GM21786 (cell line): ENCODE measurements around the gene LHPP.
A peak's percentile ranks its signal among the peaks of the same experiment; 100 is the strongest.
"Not testable (repeated sequence)": the region's sequence is repeated elsewhere in the genome, so short reads cannot be mapped to it uniquely, and the experiment has no call there.

ENCODE experiments used
- ATAC-seq: cut with Tn5 transposase; IDR thresholded peaks from one replicate; pipeline ENCODE4 v1.9.1; 2021; ENCODE audit not compliant: unreplicated experiment

The LHPP gene

DNA sequence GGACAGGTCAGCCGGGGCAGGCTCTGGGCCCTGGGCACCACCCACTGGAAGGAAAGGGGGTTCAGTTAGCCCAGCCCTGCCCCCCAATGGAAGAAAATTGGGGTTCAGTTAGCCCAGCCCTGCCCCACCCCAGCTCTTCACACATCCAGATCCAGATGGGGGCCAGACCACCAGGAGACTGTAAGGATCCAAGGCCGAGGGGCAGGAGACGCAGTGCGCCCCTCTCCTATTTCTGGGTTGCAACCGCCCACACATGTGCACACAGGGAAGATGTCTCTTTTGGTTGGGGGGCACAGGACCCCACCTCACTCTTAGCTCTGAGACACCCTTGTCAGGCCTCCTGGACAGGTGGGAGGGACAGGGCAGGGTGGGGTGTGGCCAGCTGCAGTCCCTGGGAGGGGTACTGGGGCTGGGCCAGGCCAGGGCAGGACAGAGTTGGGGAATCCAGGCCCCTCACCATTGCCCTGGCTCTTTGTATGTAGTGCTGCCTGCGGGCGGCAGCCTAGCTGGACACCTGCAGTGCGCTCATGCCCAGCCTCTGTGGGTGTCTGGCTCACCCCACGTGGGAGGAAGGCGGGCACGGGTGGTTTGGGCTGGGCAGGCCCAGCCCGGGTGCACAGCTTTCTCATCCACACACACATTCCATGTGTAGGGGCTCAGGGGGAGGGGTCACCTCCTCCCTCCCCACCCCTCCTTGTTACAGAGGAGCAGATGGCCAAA lies 141.2 kb downstream of the LHPP start:
- ATAC-seq = no peak

DNA sequence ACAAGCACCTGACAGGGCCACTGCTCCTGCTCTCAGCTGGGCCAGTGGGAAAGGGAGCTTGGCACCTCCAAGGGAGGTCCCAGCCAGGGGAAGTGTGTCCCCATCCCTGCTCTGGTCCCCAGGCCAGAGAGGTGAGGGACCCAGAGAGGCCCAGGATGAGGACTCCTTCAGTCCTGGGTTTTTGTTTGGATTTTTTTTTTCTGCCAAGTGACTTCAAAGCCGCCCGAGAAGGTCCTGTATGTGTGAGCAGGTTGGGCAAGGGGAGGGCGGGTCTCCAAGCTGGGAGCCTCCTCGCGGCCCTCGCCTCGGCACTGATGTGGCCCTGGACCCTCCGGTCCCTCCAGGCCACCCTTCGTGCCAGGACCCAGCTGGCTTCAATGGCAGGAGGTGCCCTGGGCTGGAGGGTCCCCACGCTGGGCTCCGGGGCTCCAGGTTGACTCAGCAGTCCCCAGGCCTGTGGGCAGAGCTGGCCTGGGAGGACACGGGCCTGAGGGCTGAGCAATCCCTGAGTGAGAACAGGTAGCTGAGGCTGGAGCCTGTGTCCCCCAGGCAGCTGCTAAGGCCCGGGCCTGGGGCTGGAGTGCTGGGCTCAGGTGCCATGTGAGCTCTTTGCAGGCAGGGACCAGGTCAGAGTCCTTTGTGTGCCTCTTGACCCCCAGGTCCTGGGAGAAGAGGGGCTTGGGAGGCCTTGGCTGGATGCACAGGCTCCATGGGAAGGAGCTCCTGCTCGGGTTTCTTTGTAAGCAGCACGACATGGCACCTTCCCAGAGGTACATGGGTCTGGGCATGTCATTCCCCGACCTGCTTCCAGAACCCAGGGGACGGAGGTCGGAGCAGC lies 142.0 kb downstream of the LHPP start:
- ATAC-seq = no peak

DNA sequence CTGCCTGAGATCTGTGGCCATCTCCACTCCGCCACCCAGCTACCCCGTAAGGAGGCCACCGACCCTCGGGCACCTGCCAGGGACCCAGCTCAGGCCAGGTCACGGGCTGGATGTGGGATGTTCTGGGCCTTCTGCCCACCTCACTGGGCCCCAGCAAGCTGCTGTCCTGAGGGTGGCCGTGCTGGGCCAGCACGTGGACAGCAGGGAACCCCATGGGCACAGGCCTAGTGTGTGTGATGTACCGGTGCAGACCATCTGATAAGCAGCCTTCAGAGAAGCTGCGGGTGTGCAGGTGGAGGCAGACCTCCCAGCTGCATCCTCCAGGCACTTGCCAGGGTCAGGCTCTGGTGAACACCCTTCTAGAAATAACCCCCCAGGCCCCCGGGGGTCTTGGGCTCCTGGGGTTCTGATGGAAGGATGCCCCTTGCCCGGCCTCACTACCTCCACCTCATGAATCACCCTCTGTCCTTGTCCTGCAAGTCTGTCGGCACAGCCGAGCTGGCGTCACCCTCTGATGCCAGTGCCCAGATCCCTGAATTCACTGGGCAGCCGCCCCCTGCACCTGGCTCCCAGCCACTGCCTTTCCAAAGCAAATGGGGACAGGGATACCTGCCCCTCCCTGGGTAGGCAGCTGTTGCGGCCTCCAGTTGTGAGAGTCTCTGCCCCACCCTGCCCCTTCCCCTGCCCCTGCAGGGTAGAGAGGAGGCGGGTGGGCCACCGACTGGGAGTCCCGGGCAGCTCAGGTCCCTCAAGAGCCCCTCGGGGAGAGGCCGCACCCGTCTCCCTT lies 142.8 kb downstream of the LHPP start:
- no peak for ATAC-seq

DNA sequence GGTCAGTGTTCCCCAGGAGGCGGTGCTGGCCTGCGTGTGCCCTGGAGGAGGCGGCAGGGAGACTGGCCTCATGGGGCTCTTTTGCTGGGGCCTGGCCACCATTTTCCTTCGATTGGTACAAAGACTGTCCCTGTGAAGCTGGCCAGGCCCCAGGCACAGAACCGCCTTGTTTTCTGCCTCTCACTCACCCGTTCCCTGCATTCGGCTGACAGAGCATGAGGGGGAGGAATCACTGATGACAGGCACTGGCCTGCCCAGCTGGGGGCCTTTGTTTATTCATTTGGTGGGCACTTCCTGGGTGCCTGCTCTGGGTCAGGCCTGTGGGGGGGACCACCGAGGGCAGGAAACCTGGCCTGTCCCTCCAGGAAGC lies 143.4 kb downstream of the LHPP start:
- no peak for ATAC-seq

DNA sequence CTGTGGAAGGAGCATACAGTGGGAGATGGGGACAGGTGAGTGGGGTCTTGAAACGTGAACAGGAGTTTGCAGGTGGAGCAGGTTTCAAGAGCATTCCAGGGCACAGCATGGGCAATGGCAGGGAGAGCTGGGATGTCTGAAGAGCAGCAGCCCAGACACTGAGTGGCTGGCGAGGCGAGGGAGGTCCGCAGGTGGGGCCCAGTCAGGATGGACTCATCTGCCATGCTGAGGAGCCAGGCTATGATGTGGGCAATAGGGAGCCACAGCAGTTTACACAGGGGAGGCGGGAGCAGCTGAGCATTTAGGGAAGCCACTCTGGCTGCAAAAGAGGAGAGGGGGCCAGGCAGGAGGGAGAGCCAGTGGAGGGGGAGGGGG lies 143.8 kb downstream of the LHPP start:
- ATAC-seq = no peak

DNA sequence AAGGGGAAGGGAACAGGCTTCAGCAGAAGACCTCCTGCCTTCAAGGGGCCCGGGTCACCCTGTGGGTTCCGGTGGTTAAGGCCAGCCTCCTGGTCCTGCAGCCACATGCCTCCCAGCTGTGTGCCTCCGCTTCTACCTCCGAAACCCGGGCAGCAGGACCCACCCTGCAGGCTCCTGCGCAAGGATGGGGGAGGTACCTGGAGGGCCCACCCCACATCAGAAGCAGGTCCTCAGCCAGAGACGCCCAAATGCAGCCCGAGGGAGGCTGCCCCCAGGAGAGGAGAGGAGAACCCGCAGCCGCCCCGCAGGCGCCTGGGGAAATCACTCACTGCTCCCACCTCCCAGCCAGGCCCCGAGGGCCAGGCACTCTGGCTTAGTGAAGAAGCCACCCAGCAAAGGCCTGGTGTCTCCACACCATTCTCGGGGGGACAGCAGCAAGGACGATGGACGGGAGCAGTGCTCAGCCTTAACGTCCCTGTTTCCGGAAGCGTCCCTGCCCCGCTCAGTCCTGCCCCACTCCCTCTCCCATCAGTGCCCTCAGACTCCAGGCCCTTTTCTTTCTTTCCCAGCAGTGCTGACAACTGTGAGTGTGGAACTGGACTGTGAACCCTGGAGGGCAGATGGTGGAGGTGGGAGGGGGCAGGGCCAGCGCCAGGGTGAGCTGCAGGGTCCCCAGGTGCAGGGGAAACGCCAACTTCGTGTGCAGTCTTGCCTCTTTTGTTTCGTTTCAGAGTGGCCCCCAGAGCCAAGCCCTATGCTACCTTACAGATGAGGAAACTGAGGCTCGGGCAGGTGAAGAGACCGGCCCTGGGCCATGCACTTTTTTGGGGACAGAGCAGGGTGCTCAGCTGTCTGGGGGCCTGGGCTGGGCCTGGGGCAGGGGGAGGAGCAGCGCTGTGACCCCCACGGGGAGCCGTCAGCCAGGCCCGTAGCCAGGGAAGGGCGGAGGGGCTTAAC lies 144.5 kb downstream of the LHPP start:
- no peak for ATAC-seq

DNA sequence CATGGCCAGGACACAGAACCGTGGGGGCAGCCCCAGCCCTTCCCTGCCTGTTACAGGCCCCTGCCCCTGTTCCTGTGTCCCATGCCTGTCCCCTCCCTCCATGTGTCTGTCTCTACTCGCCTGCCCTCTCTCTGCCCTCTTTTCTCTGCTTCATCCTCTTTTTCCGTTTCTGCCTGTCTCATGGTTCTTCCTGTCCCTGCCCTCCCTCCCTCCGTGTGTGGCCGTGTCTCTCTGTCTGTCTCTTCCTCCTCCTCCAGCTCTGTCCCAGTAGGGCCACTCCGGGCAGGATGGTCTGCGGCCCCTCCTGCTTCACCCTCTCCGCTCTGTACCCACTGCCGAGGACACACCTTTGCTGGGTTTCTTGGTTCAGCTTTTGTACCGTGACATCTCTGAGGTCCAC lies 145.2 kb downstream of the LHPP start:
- no peak for ATAC-seq

DNA sequence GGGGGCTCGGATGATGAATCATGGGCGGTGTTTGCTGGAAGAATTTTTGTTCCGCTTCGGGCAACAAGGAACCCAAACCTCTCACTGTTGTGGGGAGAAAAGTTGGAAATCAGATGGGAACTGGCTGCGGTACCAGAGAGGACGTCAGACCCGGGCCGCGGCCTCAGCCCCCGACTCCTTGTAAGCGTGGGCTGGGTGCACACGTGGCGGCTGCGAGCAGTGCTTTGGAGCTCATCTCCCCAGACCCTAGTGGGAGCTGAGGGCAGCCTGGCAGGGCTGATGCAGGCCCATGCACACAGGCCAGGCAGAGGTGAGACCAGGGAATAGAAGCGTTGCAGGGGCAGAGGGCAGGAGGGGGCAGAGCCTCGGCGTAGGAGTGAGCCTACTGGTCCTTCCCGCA lies 146.1 kb downstream of the LHPP start:
- no peak for ATAC-seq

DNA sequence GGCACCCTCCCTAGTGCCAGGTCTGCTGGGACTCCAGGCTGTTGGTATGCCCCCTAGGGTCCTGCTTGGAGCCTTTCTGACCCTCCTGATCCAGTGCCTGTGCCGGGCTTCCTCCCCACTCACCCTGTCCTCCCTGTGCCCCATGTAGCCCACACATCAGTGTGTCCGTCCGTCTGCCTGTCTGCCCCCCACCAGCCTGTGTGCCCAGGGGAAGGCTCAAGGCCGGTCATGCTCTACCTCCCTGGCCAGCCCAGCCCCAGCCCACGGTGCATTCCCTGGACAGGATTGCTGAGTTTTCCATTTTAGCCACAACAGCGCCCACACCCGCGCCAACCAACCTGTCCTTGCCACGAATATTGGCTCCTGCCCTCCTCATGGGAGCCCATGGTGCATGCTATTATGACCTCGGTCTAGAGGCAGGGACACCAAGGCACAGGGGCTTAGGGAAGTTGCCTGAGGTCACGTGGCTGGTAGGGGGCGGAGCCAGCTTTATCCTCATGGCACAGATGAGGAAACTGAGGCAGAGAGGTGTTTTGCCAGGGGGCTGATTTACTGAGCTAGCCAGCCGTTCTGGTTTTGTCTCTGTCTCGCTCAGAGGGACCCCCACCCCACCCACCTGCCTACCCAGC lies 146.6 kb downstream of the LHPP start:
- ATAC-seq = no peak

DNA sequence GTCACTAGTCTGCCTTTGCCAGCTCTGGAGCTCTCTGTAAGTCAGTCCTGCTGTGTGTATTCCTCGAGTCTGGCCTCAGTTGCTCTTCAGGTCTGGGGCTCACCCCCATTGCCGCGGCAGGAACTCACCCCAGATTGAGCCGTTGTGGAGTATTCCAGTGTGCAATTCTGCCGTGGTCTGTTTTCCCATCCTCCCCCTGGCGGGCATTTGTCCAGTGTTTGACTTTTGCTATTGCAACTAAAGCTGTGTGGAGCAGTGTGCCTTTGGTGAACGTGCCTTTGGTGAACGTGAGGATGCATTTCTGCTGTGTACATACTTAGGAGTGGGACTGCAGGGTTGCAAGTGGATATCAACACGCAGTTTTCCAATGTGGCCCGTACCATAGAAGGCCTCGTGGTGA lies 148.1 kb downstream of the LHPP start:
- no peak for ATAC-seq

DNA sequence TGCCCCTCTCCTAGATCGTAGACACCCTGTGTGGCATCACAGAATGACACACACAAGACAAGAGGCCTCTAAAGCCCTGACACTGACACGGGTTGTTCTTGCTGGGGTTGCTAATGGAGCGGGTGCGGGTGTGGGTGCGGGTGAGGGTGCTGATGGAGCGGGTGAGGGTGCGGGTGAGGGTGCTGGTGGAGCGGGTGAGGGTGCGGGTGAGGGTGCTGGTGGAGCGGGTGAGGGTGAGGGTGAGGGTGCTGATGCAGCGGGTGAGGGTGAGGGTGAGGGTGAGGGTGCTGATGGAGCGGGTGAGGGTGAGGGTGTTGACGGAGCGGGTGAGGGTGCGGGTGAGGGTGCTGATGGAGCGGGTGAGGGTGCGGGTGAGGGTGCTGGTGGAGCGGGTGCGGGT lies 148.6 kb downstream of the LHPP start:
- ATAC-seq = not testable (repeated sequence)

DNA sequence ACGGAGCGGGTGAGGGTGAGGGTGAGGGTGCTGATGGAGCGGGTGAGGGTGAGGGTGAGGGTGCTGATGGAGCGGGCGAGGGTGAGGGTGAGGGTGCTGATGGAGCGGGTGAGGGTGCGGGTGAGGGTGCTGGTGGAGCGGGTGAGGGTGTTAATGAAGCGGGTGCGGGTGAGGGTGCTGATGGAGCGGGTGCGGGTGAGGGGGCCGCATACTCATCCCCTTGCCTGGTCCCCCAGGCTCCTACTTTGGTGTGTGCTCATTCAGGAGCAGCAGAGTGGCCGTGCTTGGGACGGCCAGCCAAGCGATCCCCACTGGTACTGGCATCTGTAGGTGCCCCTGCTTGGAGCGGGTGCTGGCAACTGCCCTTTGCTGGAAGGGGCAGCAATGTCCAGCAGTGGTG lies 149.2 kb downstream of the LHPP start:
- ATAC-seq = not testable (repeated sequence)

DNA sequence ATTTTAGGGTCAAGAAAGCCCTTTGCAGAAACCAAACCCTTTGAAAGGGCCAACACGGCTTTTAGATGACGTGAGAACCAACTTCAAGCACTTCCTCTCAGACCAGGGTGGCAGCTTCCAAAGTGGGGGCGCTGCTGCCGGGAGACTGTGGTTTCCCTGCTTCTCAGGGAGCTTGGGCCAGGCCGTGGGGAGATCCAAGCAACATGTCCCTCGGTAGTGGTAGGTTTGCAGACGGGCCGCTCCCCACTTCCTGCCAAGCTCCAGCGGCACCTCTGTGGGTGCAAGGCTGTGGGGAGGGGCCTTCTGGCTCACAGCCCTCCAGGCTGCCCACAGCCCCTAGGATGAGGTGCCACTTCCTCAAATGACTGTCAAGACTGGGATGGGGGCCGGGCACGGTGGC lies 150.1 kb downstream of the LHPP start:
- no peak for ATAC-seq

DNA sequence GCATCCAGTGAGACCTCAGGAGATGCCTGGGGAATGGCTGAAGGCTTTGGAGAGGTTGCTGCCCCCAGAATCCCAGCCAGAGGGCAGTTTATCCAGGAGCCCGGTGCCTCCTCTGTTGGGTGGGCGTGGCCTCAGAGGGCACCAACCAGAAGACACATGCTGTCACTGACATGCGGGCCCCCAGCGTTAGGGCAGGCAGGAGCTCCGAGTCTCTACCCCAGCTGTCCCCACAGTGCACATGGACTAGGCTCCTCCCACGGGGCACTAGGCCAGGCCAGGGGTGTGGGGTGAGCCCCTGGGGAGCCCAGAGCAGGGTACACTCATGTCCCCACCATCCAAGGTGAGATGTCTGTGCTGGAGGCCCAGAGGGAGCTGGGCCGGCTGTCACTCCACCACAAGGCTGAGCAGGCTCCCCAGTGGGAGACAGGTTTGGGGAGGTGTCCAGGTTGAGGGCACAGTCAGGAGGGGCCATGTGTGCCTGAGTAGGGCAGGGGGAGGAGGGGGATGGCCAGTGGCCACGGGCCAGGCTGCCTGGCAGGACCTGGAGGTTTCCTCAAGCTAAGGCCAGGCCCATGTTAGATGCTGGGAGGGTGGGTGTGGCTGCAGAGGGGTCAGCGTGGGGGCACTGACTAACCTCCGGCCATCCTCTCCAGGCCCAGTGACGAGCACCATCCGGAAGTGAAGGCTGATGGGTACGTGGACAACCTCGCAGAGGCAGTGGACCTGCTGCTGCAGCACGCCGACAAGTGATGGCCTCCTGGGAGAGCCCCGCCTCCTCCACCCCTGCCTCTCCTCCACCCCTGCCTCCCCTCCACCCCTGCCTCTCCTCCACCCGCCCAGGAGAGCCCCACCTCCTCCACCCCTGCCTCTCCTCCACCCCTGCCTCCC lies 151.2 kb downstream of the LHPP start:
- ATAC-seq = no peak

DNA sequence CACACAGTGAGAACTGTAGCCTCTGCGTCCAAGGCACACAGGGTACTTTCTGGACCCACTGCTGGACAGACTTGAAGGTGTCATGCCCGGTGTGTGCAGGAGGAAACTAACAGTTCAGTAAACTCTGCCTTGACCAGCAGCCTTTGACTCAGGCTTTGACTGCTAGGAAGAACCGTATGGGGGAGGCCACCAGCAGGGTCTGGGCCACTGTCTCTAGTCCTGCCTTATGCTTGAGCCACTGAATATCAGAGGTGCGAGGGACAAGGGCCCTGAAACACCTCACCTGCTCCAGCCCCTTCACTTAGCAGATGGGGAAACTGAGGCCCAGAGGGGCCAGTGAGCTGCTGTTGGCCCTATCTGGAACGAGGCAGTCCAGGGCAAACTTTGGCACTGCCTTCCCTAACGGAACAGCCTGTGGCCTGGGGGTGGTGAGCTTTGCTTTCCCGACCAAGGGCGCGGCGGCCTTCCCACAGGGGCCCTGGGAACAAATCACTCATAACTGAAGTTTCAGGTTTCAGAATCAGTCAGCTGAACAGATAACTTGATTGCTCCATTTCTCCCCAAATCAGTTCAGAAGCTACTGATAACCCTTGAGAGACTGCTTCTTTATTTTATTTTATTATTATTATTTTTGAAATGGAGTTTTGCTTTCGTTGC lies 152.5 kb downstream of the LHPP start:
- peak; percentile 45 for ATAC-seq

DNA sequence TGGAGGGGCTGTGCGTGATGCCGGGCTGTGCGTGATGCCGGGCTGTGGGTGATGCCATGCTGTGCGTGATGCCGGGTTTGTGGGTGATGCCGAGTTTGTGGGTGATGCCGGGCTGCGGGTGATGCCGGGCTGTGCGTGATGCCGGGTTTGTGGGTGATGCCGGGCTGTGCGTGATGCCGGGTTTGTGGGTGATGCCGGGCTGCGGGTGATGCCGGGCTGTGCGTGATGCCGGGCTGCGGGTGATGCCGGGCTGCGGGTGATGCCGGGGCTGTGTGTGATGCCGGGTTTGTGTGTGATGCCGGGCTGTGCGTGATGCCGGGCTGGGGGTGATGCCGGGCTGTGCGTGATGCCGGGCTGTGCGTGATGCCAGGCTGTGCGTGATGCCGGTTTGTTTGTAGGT lies 153.6 kb downstream of the LHPP start:
- ATAC-seq = no peak

DNA sequence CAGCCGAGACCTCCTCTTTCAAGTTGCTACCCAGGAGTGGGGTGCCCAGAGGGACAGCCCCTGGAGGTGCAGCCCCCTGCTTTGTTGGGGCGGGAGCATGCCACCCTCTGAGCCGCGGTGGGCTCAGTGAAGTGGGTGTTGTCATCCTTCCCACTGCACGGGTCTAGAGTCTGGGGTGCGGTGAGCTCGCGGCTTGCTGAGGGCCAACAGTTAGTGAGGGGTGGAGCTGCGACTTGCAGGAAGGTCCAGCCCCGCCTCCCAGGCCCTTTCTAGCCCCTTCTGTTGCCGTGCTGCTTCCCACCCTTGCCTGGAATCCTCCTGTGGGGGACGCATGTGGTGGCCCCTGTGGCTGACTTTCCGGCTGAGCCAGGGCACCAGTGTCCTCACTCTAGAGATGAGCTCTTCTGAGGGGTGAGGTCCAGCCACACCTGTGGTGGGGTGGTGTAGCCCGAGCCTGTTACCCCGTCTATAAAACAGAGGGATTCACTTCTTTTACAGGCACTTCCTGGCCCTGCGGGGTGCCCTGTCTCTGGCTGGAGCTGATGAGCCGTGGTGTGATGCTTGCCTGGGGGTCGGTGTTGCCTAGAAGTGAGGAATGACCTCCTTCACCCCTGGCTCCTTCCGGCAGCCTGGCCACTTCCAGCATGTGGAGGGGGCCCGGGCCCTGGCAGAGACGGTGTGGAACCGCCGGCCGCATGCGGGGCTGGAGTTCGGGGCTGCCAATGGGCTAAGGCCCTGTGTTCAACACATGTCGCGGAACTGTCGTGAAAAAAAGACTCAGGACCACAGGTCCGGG lies 154.6 kb downstream of the LHPP start:
- no peak for ATAC-seq

DNA sequence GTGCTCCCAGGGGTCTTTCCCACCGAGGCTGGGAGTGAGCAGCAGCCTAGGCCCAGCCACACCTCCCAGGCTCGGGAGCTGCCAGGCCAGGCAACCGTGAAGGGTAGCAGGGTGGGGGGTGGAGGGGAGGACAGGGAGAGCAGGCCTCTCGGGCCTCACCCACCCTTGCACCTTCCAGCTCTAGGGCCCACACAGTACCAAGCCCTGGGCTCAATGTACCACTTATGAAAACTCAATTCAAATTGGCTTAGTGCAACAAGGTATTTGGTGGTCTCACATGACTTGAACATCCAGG lies 155.2 kb downstream of the LHPP start:
- ATAC-seq = no peak
